Neural progenitor cell (in vitro differentiated cells): ENCODE results near the gene BMP7. TPM values are rescaled to one million over a fixed set of nuclear protein-coding genes. Genes with fewer than 3 reads are reported as not detected.

Experiments
- DNase-seq: peaks from one replicate; pipeline ENCODE4 v3.0.0-alpha.2; 2016; ENCODE audit warnings: low spot score
- H2AFZ ChIP-seq: fragments of 200-600 bp; sonication (generic); replicated peaks from 2 replicates; pipeline ENCODE4 v1.6.1; 2016; ENCODE audit warnings: antibody characterized with exemption
- H3F3A ChIP-seq: fragments of 200-600 bp; sonication (generic); 2 replicates; pipeline ENCODE4 v1.6.1; 2016; ENCODE audit warnings: antibody characterized with exemption, low read depth
- H3K27ac ChIP-seq: fragments of 200-600 bp; sonication (generic); 2 replicates; pipeline ENCODE4 v1.5.1; 2016; ENCODE audit warnings: mild to moderate bottlenecking
- H3K27me3 ChIP-seq: fragments of 200-600 bp; sonication (generic); 2 replicates; pipeline ENCODE4 v1.6.1; 2016; ENCODE audit warnings: mild to moderate bottlenecking, moderate library complexity
- H3K36me3 ChIP-seq: fragments of 200-600 bp; sonication (generic); 2 replicates; pipeline ENCODE4 v1.5.1; 2016
- H3K4me1 ChIP-seq: fragments of 200-600 bp; sonication (generic); 2 replicates; pipeline ENCODE4 v1.6.1; 2016; ENCODE audit warnings: mixed run types
- H3K4me2 ChIP-seq: fragments of 200-600 bp; sonication (generic); 2 replicates; pipeline ENCODE4 v1.6.1; 2016
- H3K4me3 ChIP-seq: fragments of 200-600 bp; sonication (generic); 2 replicates; pipeline ENCODE4 v1.5.1; 2016
- H3K79me2 ChIP-seq: fragments of 200-600 bp; sonication (generic); 2 replicates; pipeline ENCODE4 v1.6.1; 2016; ENCODE audit warnings: low read depth
- H3K9ac ChIP-seq: fragments of 200-600 bp; sonication (generic); 2 replicates; pipeline ENCODE4 v1.6.1; 2016
- H3K9me3 ChIP-seq: fragments of 200-600 bp; sonication (generic); 2 replicates; pipeline ENCODE4 v1.5.1; 2016; ENCODE audit warnings: low read depth
- H4K20me1 ChIP-seq: fragments of 200-600 bp; sonication (generic); 2 replicates; pipeline ENCODE4 v1.6.1; 2016; ENCODE audit warnings: low read depth
- H3K27ac Mint-ChIP-seq: 3 replicates; pipeline ENCODE4 v1.8.0; 2021; ENCODE audit warnings: mixed read lengths
- H3K27me3 Mint-ChIP-seq: 2 replicates; pipeline ENCODE4 v1.8.0; 2022; ENCODE audit warnings: low read depth, mild to moderate bottlenecking, inconsistent platforms, moderate library complexity, mixed read lengths; ENCODE audit not compliant: insufficient read depth
- H3K36me3 Mint-ChIP-seq: 3 replicates; pipeline ENCODE4 v1.8.0; 2021; ENCODE audit warnings: mixed read lengths
- H3K4me1 Mint-ChIP-seq: 3 replicates; pipeline ENCODE4 v1.8.0; 2021; ENCODE audit warnings: mixed read lengths
- H3K4me3 Mint-ChIP-seq: 3 replicates; pipeline ENCODE4 v1.8.0; 2021; ENCODE audit warnings: mild to moderate bottlenecking, moderate library complexity, mixed read lengths
- H3K9me3 Mint-ChIP-seq: 3 replicates; pipeline ENCODE4 v1.8.0; 2020; ENCODE audit warnings: mixed read lengths
- EZH2 ChIP-seq: fragments of 200-600 bp; sonication (generic); IDR thresholded peaks from 2 replicates; pipeline ENCODE4 v1.6.1; 2017; ENCODE audit warnings: antibody characterized with exemption, mild to moderate bottlenecking, moderate library complexity
- EZH2phosphoT487 ChIP-seq: fragments of 200-600 bp; sonication (generic); IDR thresholded peaks from 2 replicates; pipeline ENCODE4 v1.6.1; 2017; ENCODE audit warnings: antibody characterized with exemption
- total RNA-seq: library from RNA; depleted of rRNA; stranded (reverse); fragments of >200 nt; gene quantifications from 2 replicates; pipeline ENCODE4 v1.2.3, GENCODE V29; 2015; ENCODE audit warnings: low replicate concordance
- TF ChIP-seq, protein P1 (sequence below): fragments of 200-600 bp; sonication (generic); IDR thresholded peaks from 2 replicates; pipeline ENCODE4 v1.5.1; 2017; ENCODE audit warnings: antibody characterized with exemption, mild to moderate bottlenecking

Gene BMP7
- total RNA-seq, 1 donor from 2014 or later = 11.2 TPM

GRCh38 chr20:57139342-57140093 is 126.9 kb downstream of the BMP7 start:
- no peaks in the 10 kb centered on the region for H3K9me3 Mint-ChIP-seq

GRCh38 chr20:57138198-57138995 is 128.0 kb downstream of the BMP7 start:
- no peak overlapping the region for H3K9ac ChIP-seq
- H3K36me3 ChIP-seq = no peaks in the 10 kb centered on the region
- no peak overlapping the region for H3K4me3 ChIP-seq
- no peak overlapping the region for H3K27ac ChIP-seq
- H3K79me2 ChIP-seq = no peaks in the 10 kb centered on the region
- H3K27me3 ChIP-seq = no peaks in the 10 kb centered on the region
- Mint-ChIP-seq H3K4me1 (peaks cover 12% of the 10 kb centered on the region), H3K27ac (no peak overlapping the region), H3K4me3 (no peak overlapping the region), H3K9me3 (no peaks in the 10 kb centered on the region), H3K27me3 (peaks cover 6% of the 10 kb centered on the region), H3K36me3 (no peaks in the 10 kb centered on the region)
- no peak overlapping the region for H2AFZ ChIP-seq
- no peak for DNase-seq
- H3K9me3 ChIP-seq = no peaks in the 10 kb centered on the region
- no peaks in the 10 kb centered on the region for H4K20me1 ChIP-seq
- H3K4me2 ChIP-seq = no peak overlapping the region
- no peaks in the 10 kb centered on the region for H3F3A ChIP-seq
- no peak for TF ChIP-seq EZH2
- TF ChIP-seq, protein P1, sequence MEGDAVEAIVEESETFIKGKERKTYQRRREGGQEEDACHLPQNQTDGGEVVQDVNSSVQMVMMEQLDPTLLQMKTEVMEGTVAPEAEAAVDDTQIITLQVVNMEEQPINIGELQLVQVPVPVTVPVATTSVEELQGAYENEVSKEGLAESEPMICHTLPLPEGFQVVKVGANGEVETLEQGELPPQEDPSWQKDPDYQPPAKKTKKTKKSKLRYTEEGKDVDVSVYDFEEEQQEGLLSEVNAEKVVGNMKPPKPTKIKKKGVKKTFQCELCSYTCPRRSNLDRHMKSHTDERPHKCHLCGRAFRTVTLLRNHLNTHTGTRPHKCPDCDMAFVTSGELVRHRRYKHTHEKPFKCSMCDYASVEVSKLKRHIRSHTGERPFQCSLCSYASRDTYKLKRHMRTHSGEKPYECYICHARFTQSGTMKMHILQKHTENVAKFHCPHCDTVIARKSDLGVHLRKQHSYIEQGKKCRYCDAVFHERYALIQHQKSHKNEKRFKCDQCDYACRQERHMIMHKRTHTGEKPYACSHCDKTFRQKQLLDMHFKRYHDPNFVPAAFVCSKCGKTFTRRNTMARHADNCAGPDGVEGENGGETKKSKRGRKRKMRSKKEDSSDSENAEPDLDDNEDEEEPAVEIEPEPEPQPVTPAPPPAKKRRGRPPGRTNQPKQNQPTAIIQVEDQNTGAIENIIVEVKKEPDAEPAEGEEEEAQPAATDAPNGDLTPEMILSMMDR = no peak
- TF ChIP-seq EZH2phosphoT487 = no peak
- H3K4me1 ChIP-seq = no peaks in the 10 kb centered on the region

More at GRCh38 chr20:57139342-57140093, 126.9 kb downstream of the BMP7 start:
- Histone ChIP-seq H3K4me2 (no peak overlapping the region), H3K36me3 (no peaks in the 10 kb centered on the region), H3K4me3 (no peak overlapping the region), H4K20me1 (no peaks in the 10 kb centered on the region), H3K4me1 (no peaks in the 10 kb centered on the region), H3F3A (no peaks in the 10 kb centered on the region), H2AFZ (no peak overlapping the region), H3K79me2 (no peaks in the 10 kb centered on the region), H3K9ac (no peak overlapping the region), H3K27me3 (no peaks in the 10 kb centered on the region), H3K9me3 (no peaks in the 10 kb centered on the region), H3K27ac (no peak overlapping the region)
- no peak overlapping the region for H3K4me3 Mint-ChIP-seq
- H3K27me3 Mint-ChIP-seq = peaks cover 4% of the 10 kb centered on the region
- H3K27ac Mint-ChIP-seq = peak overlapping the region; percentile 26
- no peaks in the 10 kb centered on the region for H3K36me3 Mint-ChIP-seq
- TF ChIP-seq EZH2 (no peak), EZH2phosphoT487 (no peak)
- TF ChIP-seq, protein P1 = no peak
- H3K4me1 Mint-ChIP-seq = peaks cover 12% of the 10 kb centered on the region
- DNase-seq = no peak

GRCh38 chr20:57137676-57138075 is 128.8 kb downstream of the BMP7 start:
- no peak overlapping the region for H3K27ac Mint-ChIP-seq
- no peak overlapping the region for H3K9ac ChIP-seq
- H3K36me3 ChIP-seq = no peaks in the 10 kb centered on the region
- H3K9me3 Mint-ChIP-seq = no peaks in the 10 kb centered on the region
- H3K27me3 Mint-ChIP-seq = peaks cover 6% of the 10 kb centered on the region
- H3K4me3 Mint-ChIP-seq = no peak overlapping the region
- peaks cover 9% of the 10 kb centered on the region for H3K4me1 Mint-ChIP-seq
- no peaks in the 10 kb centered on the region for H3K36me3 Mint-ChIP-seq
- no peaks in the 10 kb centered on the region for H3K79me2 ChIP-seq
- H3K27me3 ChIP-seq = no peaks in the 10 kb centered on the region
- TF ChIP-seq EZH2phosphoT487 = no peak
- TF ChIP-seq, protein P1 = no peak
- TF ChIP-seq EZH2 = no peak
- H3K9me3 ChIP-seq = no peaks in the 10 kb centered on the region
- H3K4me2 ChIP-seq = no peak overlapping the region
- H2AFZ ChIP-seq = no peak overlapping the region
- no peaks in the 10 kb centered on the region for H4K20me1 ChIP-seq
- no peaks in the 10 kb centered on the region for H3F3A ChIP-seq
- no peak overlapping the region for H3K4me3 ChIP-seq
- H3K27ac ChIP-seq = no peak overlapping the region
- no peaks in the 10 kb centered on the region for H3K4me1 ChIP-seq
- DNase-seq = no peak
